ENCODE data around the gene ARHGAP42.

- no peak for TF ChIP-seq ZNF8 (CRISPR knock-in tag; IDR thresholded peaks at IDR 0.05)
- no peak for TF ChIP-seq PATZ1 (CRISPR knock-in tag; IDR thresholded peaks at IDR 0.05; ENCODE audit: borderline replicate concordance)
- no peak for TF ChIP-seq ZFP3 (CRISPR knock-in tag; IDR thresholded peaks at IDR 0.05)
- no peak for TF ChIP-seq TSHZ2 (CRISPR knock-in tag; IDR thresholded peaks at IDR 0.05)
- TF ChIP-seq PPARA (CRISPR knock-in tag; IDR thresholded peaks at IDR 0.05; ENCODE audit: borderline replicate concordance) = no peak
- no peak for TF ChIP-seq ARNTL (CRISPR knock-in tag; IDR thresholded peaks at IDR 0.05; ENCODE audit: borderline replicate concordance, low read depth)
- TF ChIP-seq OSR1 (CRISPR knock-in tag; IDR thresholded peaks at IDR 0.05) = no peak
- TF ChIP-seq RARB (CRISPR knock-in tag; IDR thresholded peaks at IDR 0.05) = no peak
- TF ChIP-seq BACH2 (CRISPR knock-in tag; IDR thresholded peaks at IDR 0.05; ENCODE audit: borderline replicate concordance) = no peak
- TF ChIP-seq ZFP30 (CRISPR knock-in tag; IDR thresholded peaks at IDR 0.05) = no peak
- TF ChIP-seq SNAI2 (CRISPR knock-in tag; IDR thresholded peaks at IDR 0.05) = no peak
- TF ChIP-seq ISL1 (CRISPR knock-in tag; IDR thresholded peaks at IDR 0.05) = no peak
- no peak for TF ChIP-seq CREB5 (CRISPR knock-in tag; IDR thresholded peaks at IDR 0.05; ENCODE audit: low read depth)
- no peak for TF ChIP-seq CSDC2 (CRISPR knock-in tag; IDR thresholded peaks at IDR 0.05)
Observed at GRCh38 chr11:100637706-100638105, 49.4 kb upstream of the ARHGAP42 start.
